Measurements from ENCODE around the gene EIF5AL1.

EIF5AL1 gene

DNA sequence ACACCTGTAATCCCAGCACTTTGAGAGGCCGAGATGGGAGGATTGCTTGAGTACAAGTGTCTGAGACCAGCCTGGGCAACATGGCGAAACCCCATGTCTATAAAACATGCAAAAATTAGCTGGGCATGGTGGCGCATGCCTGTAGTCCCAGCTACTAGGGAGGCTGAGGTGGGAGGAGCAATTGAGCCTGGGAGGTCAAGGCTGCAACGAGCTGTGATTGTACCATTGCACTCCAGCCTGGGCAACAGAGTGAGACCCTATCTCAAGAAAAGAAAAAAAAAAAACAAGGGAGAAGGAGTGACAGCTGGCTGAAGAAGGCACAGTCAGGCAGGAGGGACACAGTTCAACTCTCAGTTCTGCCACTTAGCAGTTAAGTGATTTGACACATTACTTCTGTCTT, 40.6 kb upstream of the EIF5AL1 start:
- H3K27me3 Mint-ChIP-seq (ENCODE audit: low read depth): peaks cover 15% of the 10 kb centered on the region
- H3K9me3 Mint-ChIP-seq: no peaks in the 10 kb centered on the region
- no peak for TF ChIP-seq CTCF (IDR thresholded peaks at IDR 0.05; ENCODE audit: unreplicated experiment in 3 of 3)

GRCh38 chr10:79472449-79472848, 39.9 kb upstream of the EIF5AL1 start:
- no peaks in the 10 kb centered on the region for H3K36me3 Mint-ChIP-seq (ENCODE audit: low read depth)

More for the DNA sequence above, 40.6 kb upstream of the EIF5AL1 start:
- H3K27ac Mint-ChIP-seq: peak overlapping the region in 2 of 3 experiments; percentile 73 to 89
- H3K4me3 Mint-ChIP-seq: no peak overlapping the region
- H3K36me3 Mint-ChIP-seq (ENCODE audit: low read depth): no peaks in the 10 kb centered on the region
- H3K4me1 Mint-ChIP-seq: peaks cover 57% of the 10 kb centered on the region

GRCh38 chr10:79472951-79473350, 39.4 kb upstream of the EIF5AL1 start:
- H3K36me3 Mint-ChIP-seq (ENCODE audit: low read depth): no peaks in the 10 kb centered on the region
- H3K4me1 Mint-ChIP-seq: peaks cover 52% of the 10 kb centered on the region
- no peaks in the 10 kb centered on the region for H3K9me3 Mint-ChIP-seq
- H3K27ac Mint-ChIP-seq: peak overlapping the region in 2 of 3 experiments; percentile 55 to 77
- peak overlapping the region in 1 of 3 experiments; percentile 14 for H3K4me3 Mint-ChIP-seq
- TF ChIP-seq CTCF (IDR thresholded peaks at IDR 0.05; ENCODE audit: unreplicated experiment in 3 of 3): no peak
- H3K27me3 Mint-ChIP-seq (ENCODE audit: low read depth): peaks cover 15% of the 10 kb centered on the region

More at GRCh38 chr10:79472449-79472848, 39.9 kb upstream of the EIF5AL1 start:
- peak overlapping the region in 1 of 3 experiments; percentile 14 for H3K4me3 Mint-ChIP-seq
- H3K4me1 Mint-ChIP-seq: peaks cover 54% of the 10 kb centered on the region
- H3K9me3 Mint-ChIP-seq: no peaks in the 10 kb centered on the region
- H3K27me3 Mint-ChIP-seq (ENCODE audit: low read depth): peaks cover 15% of the 10 kb centered on the region
- H3K27ac Mint-ChIP-seq: peak overlapping the region in 2 of 3 experiments; percentile 55 to 77
- no peak for TF ChIP-seq CTCF (IDR thresholded peaks at IDR 0.05; ENCODE audit: unreplicated experiment in 3 of 3)

- Mint-ChIP-seq H3K27me3 (ENCODE audit: low read depth) (peaks cover 15% of the 10 kb centered on the region), H3K27ac (peak overlapping the region in 2 of 3 experiments; percentile 55 to 77), H3K36me3 (ENCODE audit: low read depth) (no peaks in the 10 kb centered on the region), H3K9me3 (no peaks in the 10 kb centered on the region), H3K4me3 (no peak overlapping the region), H3K4me1 (peaks cover 45% of the 10 kb centered on the region)
- TF ChIP-seq CTCF (IDR thresholded peaks at IDR 0.05; ENCODE audit: unreplicated experiment in 3 of 3): no peak
Measured at GRCh38 chr10:79473496-79474095, 38.7 kb upstream of the EIF5AL1 start.

GRCh38 chr10:79475119-79475653, 37.1 kb upstream of the EIF5AL1 start:
- Mint-ChIP-seq H3K36me3 (ENCODE audit: low read depth) (no peaks in the 10 kb centered on the region), H3K4me3 (no peak overlapping the region), H3K27ac (peak overlapping the region in 1 of 3 experiments; percentile 8), H3K27me3 (ENCODE audit: low read depth) (peaks cover 11% of the 10 kb centered on the region), H3K9me3 (no peaks in the 10 kb centered on the region), H3K4me1 (peaks cover 30% of the 10 kb centered on the region)
- TF ChIP-seq CTCF (IDR thresholded peaks at IDR 0.05; ENCODE audit: unreplicated experiment in 3 of 3): no peak

GRCh38 chr10:79475877-79476276, 36.5 kb upstream of the EIF5AL1 start:
- TF ChIP-seq CTCF (IDR thresholded peaks at IDR 0.05; ENCODE audit: unreplicated experiment in 3 of 3): no peak
- Mint-ChIP-seq H3K9me3 (peaks cover 3% of the 10 kb centered on the region), H3K4me1 (peaks cover 30% of the 10 kb centered on the region), H3K27me3 (ENCODE audit: low read depth) (peaks cover 10% of the 10 kb centered on the region), H3K4me3 (no peak overlapping the region), H3K27ac (no peak overlapping the region), H3K36me3 (ENCODE audit: low read depth) (no peaks in the 10 kb centered on the region)
